ENCODE results near the gene DARS1. TPM values are rescaled to one million over a fixed set of nuclear protein-coding genes. Genes with fewer than 3 reads are reported as not detected.
"Not testable (repeated sequence)": the region's sequence is repeated elsewhere in the genome, so short reads cannot be mapped to it uniquely, and the experiment has no call there.

Gene DARS1
- total and polyA plus RNA-seq, 2 donors (not counting 1 experiment from before 2014, with no cell fraction given): 36.7 to 88.3 TPM

DNA sequence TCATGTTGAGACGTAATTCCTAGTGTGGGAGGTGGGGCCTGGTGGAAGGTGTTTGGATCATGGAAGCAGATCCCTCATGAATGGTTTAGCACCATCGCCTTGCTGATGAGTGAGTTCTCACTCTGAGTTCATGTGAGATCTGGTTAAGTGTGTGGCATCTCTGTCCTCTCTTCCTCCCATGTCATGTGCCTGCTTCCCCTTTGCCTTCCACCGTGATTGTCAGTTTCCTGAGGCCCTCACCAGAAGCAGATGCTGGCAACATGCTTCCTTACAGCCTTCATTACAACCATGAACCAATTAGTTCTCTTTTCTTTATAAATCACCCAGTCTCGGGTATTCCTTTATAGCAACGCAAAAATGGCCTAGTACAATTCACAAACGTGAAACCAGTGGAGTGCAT lies 94.6 kb downstream of the DARS1 start:
- no peak for ATAC-seq (ENCODE audit: low read depth)
- Histone ChIP-seq H2AFZ (ENCODE audit: insufficient read depth, low read depth, low read length, poor library complexity, severe bottlenecking) (no peak overlapping the region), H3K79me2 (ENCODE audit: control insufficient read depth, insufficient read depth, low read length) (no peaks in the 10 kb centered on the region), H3K27ac (ENCODE audit: low read length in 2 of 2) (no peak overlapping the region), H3K4me3 (ENCODE audit: control extremely low read depth in 1 of 5, extremely low read depth in 1 of 5, insufficient read depth in 1 of 5, low read depth in 2 of 5, low read length in 4 of 5) (no peak overlapping the region), H3K9ac (ENCODE audit: low read length) (no peak overlapping the region), H3K4me2 (replicated peaks; ENCODE audit: low read depth, low read length, poor library complexity, severe bottlenecking) (no peak overlapping the region), H3K9me3 (ENCODE audit: control extremely low read depth in 1 of 3, control insufficient read depth in 2 of 3, insufficient read depth in 1 of 3, low read length in 2 of 3) (peaks cover 0 to 8% (median 0%) of the 10 kb centered on the region in 3 donors), H4K20me1 (ENCODE audit: control insufficient read depth, insufficient read depth, low read length, poor library complexity, severe bottlenecking) (no peaks in the 10 kb centered on the region), H3K36me3 (replicated peaks in 1 of 2; ENCODE audit: control extremely low read depth in 1 of 2, control insufficient read depth in 1 of 2, extremely low read depth in 1 of 2, insufficient read depth in 2 of 2, low read length in 1 of 2) (no peaks in the 10 kb centered on the region), H3K27me3 (replicated peaks in 1 of 4; ENCODE audit: control extremely low read depth in 1 of 4, control insufficient read depth in 3 of 4, insufficient read depth in 4 of 4, low read length in 3 of 4) (peaks cover 0 to 3% (median 0%) of the 10 kb centered on the region in 4 experiments), H3K4me1 (ENCODE audit: control insufficient read depth in 2 of 2, insufficient read depth in 2 of 2, low read length in 2 of 2) (no peaks in the 10 kb centered on the region)
- Mint-ChIP-seq H3K4me1 (peaks cover 2% of the 10 kb centered on the region), H3K4me3 (no peak overlapping the region), H3K27ac (no peak overlapping the region), H3K27me3 (no peaks in the 10 kb centered on the region), H3K9me3 (ENCODE audit: insufficient read depth) (no peaks in the 10 kb centered on the region)
- no peak for TF ChIP-seq EZH2 (IDR thresholded peaks at IDR 0.05; ENCODE audit: borderline replicate concordance, insufficient read depth, low read depth, low read length, poor library complexity, severe bottlenecking)
- WGBS (ENCODE audit: insufficient coverage): 0% methylated on average over 1 of the region's 6 CpGs
- DNase-seq: no peak
- intact Hi-C loops (cut with micrococcal nuclease): no loop called here
- ChIA-PET POLR2A (no interaction called here), CTCF (no interaction called here)

- Mint-ChIP-seq H3K4me3 (no peak overlapping the region), H3K9me3 (ENCODE audit: insufficient read depth) (no peaks in the 10 kb centered on the region), H3K27me3 (peaks cover 5% of the 10 kb centered on the region), H3K4me1 (peaks cover 2% of the 10 kb centered on the region), H3K27ac (no peak overlapping the region)
- Histone ChIP-seq H3K36me3 (replicated peaks in 1 of 2; ENCODE audit: control extremely low read depth in 1 of 2, control insufficient read depth in 1 of 2, extremely low read depth in 1 of 2, insufficient read depth in 2 of 2, low read length in 1 of 2) (no peaks in the 10 kb centered on the region), H3K27ac (ENCODE audit: low read length in 2 of 2) (no peak overlapping the region), H4K20me1 (ENCODE audit: control insufficient read depth, insufficient read depth, low read length, poor library complexity, severe bottlenecking) (no peaks in the 10 kb centered on the region), H3K27me3 (replicated peaks in 1 of 4; ENCODE audit: control extremely low read depth in 1 of 4, control insufficient read depth in 3 of 4, insufficient read depth in 4 of 4, low read length in 3 of 4) (peaks cover 0 to 3% (median 0%) of the 10 kb centered on the region in 4 experiments), H3K9me3 (ENCODE audit: control extremely low read depth in 1 of 3, control insufficient read depth in 2 of 3, insufficient read depth in 1 of 3, low read length in 2 of 3) (peaks cover 0 to 8% (median 0%) of the 10 kb centered on the region in 3 donors), H2AFZ (ENCODE audit: insufficient read depth, low read depth, low read length, poor library complexity, severe bottlenecking) (no peak overlapping the region), H3K9ac (ENCODE audit: low read length) (no peak overlapping the region), H3K4me3 (ENCODE audit: control extremely low read depth in 1 of 5, extremely low read depth in 1 of 5, insufficient read depth in 1 of 5, low read depth in 2 of 5, low read length in 4 of 5) (no peak overlapping the region), H3K4me1 (ENCODE audit: control insufficient read depth in 2 of 2, insufficient read depth in 2 of 2, low read length in 2 of 2) (no peaks in the 10 kb centered on the region), H3K79me2 (ENCODE audit: control insufficient read depth, insufficient read depth, low read length) (no peaks in the 10 kb centered on the region), H3K4me2 (replicated peaks; ENCODE audit: low read depth, low read length, poor library complexity, severe bottlenecking) (no peak overlapping the region)
- ChIA-PET POLR2A (no interaction called here), CTCF (no interaction called here)
- TF ChIP-seq, protein P1, sequence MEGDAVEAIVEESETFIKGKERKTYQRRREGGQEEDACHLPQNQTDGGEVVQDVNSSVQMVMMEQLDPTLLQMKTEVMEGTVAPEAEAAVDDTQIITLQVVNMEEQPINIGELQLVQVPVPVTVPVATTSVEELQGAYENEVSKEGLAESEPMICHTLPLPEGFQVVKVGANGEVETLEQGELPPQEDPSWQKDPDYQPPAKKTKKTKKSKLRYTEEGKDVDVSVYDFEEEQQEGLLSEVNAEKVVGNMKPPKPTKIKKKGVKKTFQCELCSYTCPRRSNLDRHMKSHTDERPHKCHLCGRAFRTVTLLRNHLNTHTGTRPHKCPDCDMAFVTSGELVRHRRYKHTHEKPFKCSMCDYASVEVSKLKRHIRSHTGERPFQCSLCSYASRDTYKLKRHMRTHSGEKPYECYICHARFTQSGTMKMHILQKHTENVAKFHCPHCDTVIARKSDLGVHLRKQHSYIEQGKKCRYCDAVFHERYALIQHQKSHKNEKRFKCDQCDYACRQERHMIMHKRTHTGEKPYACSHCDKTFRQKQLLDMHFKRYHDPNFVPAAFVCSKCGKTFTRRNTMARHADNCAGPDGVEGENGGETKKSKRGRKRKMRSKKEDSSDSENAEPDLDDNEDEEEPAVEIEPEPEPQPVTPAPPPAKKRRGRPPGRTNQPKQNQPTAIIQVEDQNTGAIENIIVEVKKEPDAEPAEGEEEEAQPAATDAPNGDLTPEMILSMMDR (IDR thresholded peaks at IDR 0.05): no peak
- no peak for TF ChIP-seq EZH2 (IDR thresholded peaks at IDR 0.05; ENCODE audit: borderline replicate concordance, insufficient read depth, low read depth, low read length, poor library complexity, severe bottlenecking)
- WGBS (ENCODE audit: insufficient coverage): 100% methylated on average over 4 of the region's 4 CpGs
- DNase-seq (no peak), ATAC-seq (ENCODE audit: low read depth) (no peak)
- intact Hi-C loops (cut with micrococcal nuclease): no loop called here
These were observed 95.3 kb downstream of the DARS1 start for GRCh38 chr2:135890149-135890548.

- intact Hi-C loops (cut with micrococcal nuclease); H3K4me3 ChIP-seq (ENCODE audit: control extremely low read depth in 1 of 5, extremely low read depth in 1 of 5, insufficient read depth in 1 of 5, low read depth in 2 of 5, low read length in 4 of 5); H2AFZ ChIP-seq (ENCODE audit: insufficient read depth, low read depth, low read length, poor library complexity, severe bottlenecking); H3K27me3 Mint-ChIP-seq; H3K79me2 ChIP-seq (ENCODE audit: control insufficient read depth, insufficient read depth, low read length); H3K9me3 ChIP-seq (ENCODE audit: control extremely low read depth in 1 of 3, control insufficient read depth in 2 of 3, insufficient read depth in 1 of 3, low read length in 2 of 3); H3K27me3 ChIP-seq (replicated peaks in 1 of 4; ENCODE audit: control extremely low read depth in 1 of 4, control insufficient read depth in 3 of 4, insufficient read depth in 4 of 4, low read length in 3 of 4); H3K4me3 Mint-ChIP-seq; H3K4me2 ChIP-seq (replicated peaks; ENCODE audit: low read depth, low read length, poor library complexity, severe bottlenecking); DNase-seq; ATAC-seq (ENCODE audit: low read depth); POLR2A ChIA-PET; H3K27ac ChIP-seq (ENCODE audit: low read length in 2 of 2); H3K4me1 Mint-ChIP-seq; H4K20me1 ChIP-seq (ENCODE audit: control insufficient read depth, insufficient read depth, low read length, poor library complexity, severe bottlenecking); H3K9me3 Mint-ChIP-seq (ENCODE audit: insufficient read depth); H3K4me1 ChIP-seq (ENCODE audit: control insufficient read depth in 2 of 2, insufficient read depth in 2 of 2, low read length in 2 of 2); H3K27ac Mint-ChIP-seq; H3K9ac ChIP-seq (ENCODE audit: low read length); CTCF ChIA-PET; H3K36me3 ChIP-seq (replicated peaks in 1 of 2; ENCODE audit: control extremely low read depth in 1 of 2, control insufficient read depth in 1 of 2, extremely low read depth in 1 of 2, insufficient read depth in 2 of 2, low read length in 1 of 2): not testable (repeated sequence)
- WGBS (ENCODE audit: insufficient coverage): 91% methylated on average over 5 of the region's 5 CpGs
These were observed 96.8 kb downstream of the DARS1 start for GRCh38 chr2:135888587-135888986.

Data from B cell (primary cell).